Muscle of arm (tissue), 14 donors: ENCODE data around the gene OR56A4. TPM values are rescaled to one million over a fixed set of nuclear protein-coding genes. Genes with fewer than 3 reads are reported as not detected.
A peak's percentile ranks its signal among the peaks of the same experiment; 100 is the strongest.

Source experiments
- DNase-seq: peaks from one replicate; pipeline ENCODE4 v3.0.0-alpha.2; 2013
- long read RNA-seq, 11 donors: transcript quantifications; one replicate each; lab custom pipeline, GENCODE V29; 2026
- polyA plus RNA-seq, 12 donors: library from polyadenylated mRNA; unstranded; fragments of 120-200 nt; gene quantifications; one replicate each; pipeline ENCODE4 v1.2.1, GENCODE V29; 2013; ENCODE audit not compliant: insufficient read length in 12 of 12

Gene OR56A4, protein sequence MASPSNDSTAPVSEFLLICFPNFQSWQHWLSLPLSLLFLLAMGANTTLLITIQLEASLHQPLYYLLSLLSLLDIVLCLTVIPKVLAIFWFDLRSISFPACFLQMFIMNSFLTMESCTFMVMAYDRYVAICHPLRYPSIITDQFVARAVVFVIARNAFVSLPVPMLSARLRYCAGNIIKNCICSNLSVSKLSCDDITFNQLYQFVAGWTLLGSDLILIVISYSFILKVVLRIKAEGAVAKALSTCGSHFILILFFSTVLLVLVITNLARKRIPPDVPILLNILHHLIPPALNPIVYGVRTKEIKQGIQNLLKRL
- under 1 TPM in 2 of 12 donors, not detected in 10; 0.08 TPM for polyA plus RNA-seq
- long read RNA-seq, donor 1 = 0 reads
- long read RNA-seq, donor 2 = 0 reads
- long read RNA-seq, donor 3 = 0 reads
- long read RNA-seq, donor 4 = 0 reads
- long read RNA-seq, donor 5 = 0 reads
- long read RNA-seq, donor 6 = 0 reads
- long read RNA-seq, donor 7 = 0 reads
- long read RNA-seq, donor 8 = 0 reads
- long read RNA-seq, donor 9 = 0 reads
- long read RNA-seq, donor 10 = 0 reads
- long read RNA-seq, donor 11 = 0 reads

DNA sequence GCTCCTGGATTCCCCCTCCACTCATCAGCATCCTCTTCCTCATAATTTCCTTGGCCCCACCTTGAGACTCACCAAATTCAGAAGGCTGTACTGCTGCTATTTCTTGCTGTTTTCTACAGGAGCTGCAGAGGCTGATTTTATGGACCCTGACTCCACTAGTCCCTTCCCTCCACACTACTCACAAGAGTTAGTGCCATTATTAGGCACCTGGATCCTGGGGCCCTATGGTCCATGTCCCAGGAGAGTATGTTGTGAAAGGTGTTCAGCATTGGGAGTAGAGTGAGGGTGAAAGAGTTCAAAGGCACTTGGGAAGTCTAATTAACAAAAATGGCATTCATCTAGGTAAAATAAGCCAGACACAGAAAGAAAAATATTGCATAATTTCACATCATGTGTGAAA, at the start of gene OR56A4:
Gene OR56A4, minus strand, starts transcription at position 101 of the 400 bp plus-strand sequence. CDS start 3,954 bp downstream, outside the sequence.
- DNase-seq = no peak

DNA sequence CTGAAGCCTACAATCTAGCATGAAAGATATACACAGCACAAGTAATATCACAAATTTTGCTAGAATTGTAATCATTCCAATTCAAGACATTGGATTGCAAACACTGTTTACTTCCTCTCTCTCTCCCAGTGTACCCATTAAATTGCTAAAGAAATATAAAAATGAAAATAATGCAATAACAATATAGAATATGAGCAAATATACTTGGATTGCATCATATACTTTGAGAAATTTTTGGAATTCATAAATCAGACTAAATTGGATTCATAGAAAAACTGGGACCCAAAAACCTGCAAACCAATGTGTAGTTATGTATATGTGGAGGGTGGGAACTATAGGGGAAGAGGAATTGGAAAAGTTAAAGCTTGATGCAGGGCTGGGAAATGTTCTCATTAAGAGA, 48.8 kb upstream of the OR56A4 start:
- no peak for DNase-seq

GRCh38 chr11:6052374-6052773, 45.6 kb upstream of the OR56A4 start:
- no peak for DNase-seq

- no peak for DNase-seq
Measured at GRCh38 chr11:6040874-6041273, 34.1 kb upstream of the OR56A4 start.

GRCh38 chr11:6030708-6031405, 24.1 kb upstream of the OR56A4 start, which contains the start of gene OR56A1:
OR56A1 (minus strand) TSS chr11:6030758; CDS start chr11:6027692, 3,066 bp downstream.
- no peak for DNase-seq

- DNase-seq = no peak
Measured at GRCh38 chr11:6027501-6027900, 20.8 kb upstream of the OR56A4 start.

GRCh38 chr11:6025056-6025455, 18.3 kb upstream of the OR56A4 start:
- DNase-seq = no peak

GRCh38 chr11:6022956-6023355, 16.2 kb upstream of the OR56A4 start:
- peak; percentile 1 for DNase-seq

DNA sequence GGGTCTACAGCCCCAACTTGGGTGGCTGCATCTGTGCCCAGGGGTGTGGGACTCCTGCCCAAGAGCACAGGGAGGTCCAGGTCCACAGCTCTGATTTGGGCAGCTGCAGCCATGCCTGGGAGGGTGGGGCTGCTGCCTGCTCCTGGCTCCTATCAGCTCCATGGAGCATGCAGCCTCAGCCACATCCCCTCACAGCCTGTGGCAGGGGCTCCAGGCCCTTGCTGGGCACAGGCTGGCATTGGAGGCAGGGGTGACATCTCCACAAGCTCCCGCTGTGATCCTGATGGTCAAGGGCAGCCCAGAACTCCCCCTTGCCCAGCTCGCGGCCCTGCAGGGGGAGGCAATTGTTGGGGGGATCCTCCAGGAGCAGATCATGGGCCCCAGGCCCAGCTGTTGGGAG, 6.3 kb upstream of the OR56A4 start:
- DNase-seq = no peak

DNA sequence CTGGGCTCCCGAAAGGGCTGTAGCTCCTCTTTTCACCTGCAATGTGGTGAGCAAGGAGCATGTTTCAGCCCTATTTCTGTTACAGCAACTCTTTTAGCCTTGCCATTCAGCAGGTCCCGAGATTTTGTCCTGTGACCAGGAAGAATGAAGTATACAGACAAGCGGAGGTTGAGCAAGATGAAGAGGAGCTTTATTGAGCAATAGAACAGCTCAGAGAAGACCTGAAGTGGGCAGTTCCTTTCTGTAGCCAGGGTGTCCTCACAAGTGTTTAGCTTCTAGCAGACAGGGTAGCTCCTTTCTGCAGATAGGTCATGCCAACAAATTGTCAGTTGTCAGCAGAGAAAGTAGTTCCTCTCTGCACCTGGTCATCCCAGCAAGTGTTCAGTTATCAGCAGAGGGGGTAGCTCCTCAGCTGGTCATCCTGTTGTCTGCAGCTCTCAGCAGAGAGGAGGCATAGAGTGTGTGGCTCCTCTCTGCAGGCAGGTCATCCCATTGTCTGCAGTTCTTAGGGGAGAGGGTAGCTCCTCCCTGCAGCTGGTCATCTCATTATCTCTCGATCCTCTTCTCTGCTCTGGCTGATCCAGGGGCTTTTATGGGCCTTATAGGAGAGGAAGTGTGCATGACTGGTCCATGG, 5.4 kb upstream of the OR56A4 start:
- no peak for DNase-seq

GRCh38 chr11:6006395-6006794, 351 bp downstream of the OR56A4 start:
- no peak for DNase-seq

GRCh38 chr11:6002202-6002699, 4.5 kb downstream of the OR56A4 start:
- DNase-seq = no peak

GRCh38 chr11:5994791-5995190, 12.0 kb downstream of the OR56A4 start:
- DNase-seq = no peak

- DNase-seq = no peak
Measured at GRCh38 chr11:5992604-5993251, 14.0 kb downstream of the OR56A4 start.

- no peak for DNase-seq
Measured at GRCh38 chr11:5992150-5992549, 14.6 kb downstream of the OR56A4 start.

GRCh38 chr11:5989203-5989602, 17.5 kb downstream of the OR56A4 start:
- DNase-seq = no peak

GRCh38 chr11:5986885-5987284, 19.9 kb downstream of the OR56A4 start, which contains the start of gene OR52L1:
OR52L1 (minus strand) TSS chr11:5986985; CDS start chr11:5986930, 55 bp downstream.
- DNase-seq = no peak

GRCh38 chr11:5983443-5983842, 23.3 kb downstream of the OR56A4 start:
- no peak for DNase-seq

GRCh38 chr11:5973530-5973929, 33.2 kb downstream of the OR56A4 start:
- DNase-seq = no peak

- no peak for DNase-seq
Measured at GRCh38 chr11:5968394-5968793, 38.4 kb downstream of the OR56A4 start, which contains the start of gene OR56A5. OR56A5 (minus strand) TSS chr11:5968494; CDS start chr11:5968494, 0 bp downstream.

DNA sequence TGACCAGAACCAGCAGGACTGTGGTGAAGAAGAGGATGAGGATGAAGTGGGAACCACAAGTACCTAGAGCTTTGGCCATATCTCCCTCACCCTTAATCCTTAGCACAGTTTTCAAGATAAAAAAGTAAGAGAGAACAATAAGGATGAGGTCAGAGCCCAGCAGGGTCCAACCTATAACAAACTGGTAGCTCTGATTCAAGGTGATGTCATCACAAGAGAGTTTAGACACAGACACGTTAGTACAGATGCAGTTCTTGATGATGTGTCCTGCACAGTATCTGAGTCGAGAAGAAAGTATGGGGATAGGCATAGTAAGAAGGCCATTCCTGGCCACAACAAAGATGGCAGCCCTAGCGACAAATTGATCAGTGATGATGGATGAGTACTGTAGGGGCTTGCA, 39.0 kb downstream of the OR56A4 start:
- no peak for DNase-seq
